ENCODE measurements around the gene TEX14. TPM values are rescaled to one million over a fixed set of nuclear protein-coding genes. Genes with fewer than 3 reads are reported as not detected.

TEX14 gene
- total RNA-seq, 4 donors from 2014 or later = 0.11 to 2.3 (median 0.27) TPM

GRCh38 chr17:58525239-58525638 lies 166.6 kb downstream of the TEX14 start:
- Histone ChIP-seq H3K27ac (peak overlapping the region in 2 of 3 donors; percentile 51 to 65), H3K4me1 (peaks cover 0 to 30% of the 10 kb centered on the region in 2 donors), H3K27me3 (no peaks in the 10 kb centered on the region), H3K9me3 (no peaks in the 10 kb centered on the region), H3K4me3 (replicated peaks in 1 of 3) (no peak overlapping the region), H3K36me3 (no peaks in the 10 kb centered on the region)
- WGBS, 2 donors = 33 to 46% methylated on average over 3 of the region's 3 CpGs
- no peak for TF ChIP-seq CTCF (IDR thresholded peaks at IDR 0.05)
- TF ChIP-seq POLR2A (IDR thresholded peaks at IDR 0.05) = no peak
- DNase-seq = peak in 1 of 2 donors; percentile 12
- intact Hi-C loops (cut with DNase I) = loop anchor here (10.0 kb wide), 1 partner anchor 60 kb away; no protein-coding TSS in a partner anchor

GRCh38 chr17:58521680-58522079 lies 170.2 kb downstream of the TEX14 start:
- 90 to 92% methylated on average over 9 to 10 of the region's 10 CpGs for WGBS, 2 donors
- peaks cover 4 to 35% of the 10 kb centered on the region in 2 donors for H3K4me1 ChIP-seq
- TF ChIP-seq POLR2A (IDR thresholded peaks at IDR 0.05) = no peak
- no peak for TF ChIP-seq CTCF (IDR thresholded peaks at IDR 0.05)
- no peaks in the 10 kb centered on the region for H3K36me3 ChIP-seq
- no peak overlapping the region for H3K27ac ChIP-seq
- H3K9me3 ChIP-seq = no peaks in the 10 kb centered on the region
- H3K27me3 ChIP-seq = no peaks in the 10 kb centered on the region
- no peak overlapping the region for H3K4me3 ChIP-seq (replicated peaks in 1 of 3)
- no peak for DNase-seq
- intact Hi-C loops (cut with DNase I) = loop anchor here (10.0 kb wide), 1 partner anchor 63 kb away; no protein-coding TSS in a partner anchor

DNA sequence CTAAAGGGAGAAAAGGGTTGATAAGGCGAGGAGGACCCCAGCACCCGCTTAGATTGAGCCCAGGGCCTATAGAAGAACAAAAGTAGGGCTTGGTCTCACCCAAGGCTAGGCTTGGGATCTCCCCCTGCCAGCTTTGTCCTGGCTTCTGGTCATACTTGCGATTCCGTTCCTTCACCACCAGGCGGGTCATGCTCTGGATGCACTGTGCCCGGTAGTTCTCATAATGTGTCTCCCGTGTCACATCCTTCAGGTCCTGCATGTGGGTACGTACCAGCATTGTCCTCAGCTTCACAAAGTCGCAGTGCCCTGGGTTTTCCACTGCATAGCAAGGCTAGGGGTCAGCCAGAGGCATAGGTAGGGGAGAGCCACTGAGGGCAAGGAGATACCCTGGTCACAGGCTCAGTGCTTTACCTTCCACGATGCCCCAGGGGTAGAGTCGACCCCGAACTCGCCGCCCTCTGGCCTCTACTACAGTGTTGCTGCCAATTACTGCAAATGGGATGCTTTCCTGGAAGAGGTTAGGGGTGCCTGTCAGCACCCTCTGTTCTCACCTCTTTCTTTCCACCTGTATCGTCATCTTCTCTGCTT lies 170.9 kb downstream of the TEX14 start:
- 62 to 76% methylated on average over 15 of the region's 15 CpGs for WGBS, 2 donors
- Histone ChIP-seq H3K27ac (no peak overlapping the region), H3K4me1 (peaks cover 11 to 40% of the 10 kb centered on the region in 2 donors), H3K36me3 (no peaks in the 10 kb centered on the region), H3K27me3 (no peaks in the 10 kb centered on the region), H3K4me3 (replicated peaks in 1 of 3) (no peak overlapping the region), H3K9me3 (no peaks in the 10 kb centered on the region)
- intact Hi-C loops (cut with DNase I) = loop anchor here (10.0 kb wide), 1 partner anchor 64 kb away; no protein-coding TSS in a partner anchor
- TF ChIP-seq CTCF (IDR thresholded peaks at IDR 0.05) = peak in 1 of 6 experiments; percentile 28
- TF ChIP-seq POLR2A (IDR thresholded peaks at IDR 0.05) = no peak
- DNase-seq = no peak

DNA sequence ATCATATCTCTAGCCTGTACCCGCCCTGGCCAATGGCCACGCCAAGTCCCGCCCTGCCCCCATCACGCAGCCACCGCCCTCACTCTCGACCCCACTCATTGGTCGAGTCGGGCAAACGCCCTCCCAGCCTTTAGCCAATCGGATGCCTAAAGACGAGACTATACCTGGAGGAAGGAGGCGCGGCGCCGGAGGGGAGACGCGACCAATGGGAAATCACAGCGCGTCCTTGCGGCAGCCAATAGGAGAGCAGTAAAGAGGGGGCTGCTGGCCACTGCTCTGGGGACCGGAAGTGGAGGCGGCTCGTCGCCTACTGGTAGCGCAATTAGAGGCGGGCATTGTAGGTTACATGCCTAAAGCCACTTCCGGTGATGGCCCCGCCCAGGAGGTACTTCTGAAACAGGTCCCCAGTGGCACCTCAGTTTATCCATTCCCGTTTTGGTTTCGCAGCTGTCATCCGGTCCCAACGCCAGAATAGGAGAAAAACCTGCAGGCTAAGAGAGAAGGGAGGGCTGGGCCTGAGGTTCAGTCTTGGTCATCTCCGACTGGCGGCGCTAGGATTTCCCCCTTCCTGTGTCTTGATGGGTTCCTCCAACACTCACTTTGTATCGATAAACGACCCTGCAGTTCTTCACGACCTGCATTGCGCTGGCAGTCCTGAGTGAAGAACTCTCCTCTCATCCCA lies 173.8 kb downstream of the TEX14 start:
- Histone ChIP-seq H3K27me3 (no peaks in the 10 kb centered on the region), H3K9me3 (no peaks in the 10 kb centered on the region), H3K4me3 (replicated peaks in 1 of 3) (peak overlapping the region; percentile 15 to 52 (median 33)), H3K36me3 (no peaks in the 10 kb centered on the region), H3K27ac (peak overlapping the region; percentile 86 to 92 (median 90)), H3K4me1 (peaks cover 27 to 50% of the 10 kb centered on the region in 2 donors)
- WGBS, 2 donors = 0 to 1% methylated on average over 19 to 37 of the region's 39 CpGs
- intact Hi-C loops (cut with DNase I) = loop anchor here (10.0 kb wide), 1 partner anchor 117 kb away; no protein-coding TSS in a partner anchor
- peak; percentile 100 for DNase-seq
- TF ChIP-seq CTCF (IDR thresholded peaks at IDR 0.05) = no peak
- TF ChIP-seq POLR2A (IDR thresholded peaks at IDR 0.05) = peak in 1 of 2 donors; percentile 80
